T1000 (cell line): ENCODE measurements around the gene TYSND1.
"Not testable (repeated sequence)": the region's sequence is repeated elsewhere in the genome, so short reads cannot be mapped to it uniquely, and the experiment has no call there.

Experiments used
- DNase-seq: peaks from one replicate; lab custom pipeline; 2025; ENCODE audit warnings: mixed read lengths; lab: John Stamatoyannopoulos, UW

The TYSND1 gene

GRCh38 chr10:70135046-70135445 is 11.5 kb downstream of the TYSND1 start:
- DNase-seq: no peak

- DNase-seq: no peak
These were observed 14.1 kb downstream of the TYSND1 start, which contains the start of gene AIFM2 for GRCh38 chr10:70132098-70133029. AIFM2 (minus strand) TSS chr10:70132825; CDS start chr10:70124084, 8,741 bp downstream.

GRCh38 chr10:70131560-70131937 is 15.0 kb downstream of the TYSND1 start:
- no peak for DNase-seq

GRCh38 chr10:70130878-70131559 is 15.5 kb downstream of the TYSND1 start:
- DNase-seq: no peak

GRCh38 chr10:70126700-70127395 is 19.7 kb downstream of the TYSND1 start:
- DNase-seq: no peak

- no peak for DNase-seq
These were observed 20.5 kb downstream of the TYSND1 start for GRCh38 chr10:70125918-70126552.

- DNase-seq: no peak
These were observed 21.6 kb downstream of the TYSND1 start for GRCh38 chr10:70124918-70125317.

- DNase-seq: no peak
These were observed 22.1 kb downstream of the TYSND1 start for GRCh38 chr10:70124415-70124814.

- no peak for DNase-seq
These were observed 22.7 kb downstream of the TYSND1 start for GRCh38 chr10:70123817-70124216.

- DNase-seq: not testable (repeated sequence)
These were observed 23.3 kb downstream of the TYSND1 start for GRCh38 chr10:70123166-70123565.

GRCh38 chr10:70122742-70123141 is 23.8 kb downstream of the TYSND1 start:
- no peak for DNase-seq

GRCh38 chr10:70121281-70121949 is 25.1 kb downstream of the TYSND1 start:
- DNase-seq: no peak

- DNase-seq: no peak
These were observed 26.1 kb downstream of the TYSND1 start for GRCh38 chr10:70120417-70120816.

GRCh38 chr10:70119623-70120022 is 26.9 kb downstream of the TYSND1 start:
- DNase-seq: no peak

- no peak for DNase-seq
These were observed 27.3 kb downstream of the TYSND1 start for GRCh38 chr10:70119197-70119596.

- no peak for DNase-seq
These were observed 28.3 kb downstream of the TYSND1 start for GRCh38 chr10:70118196-70118595.

- no peak for DNase-seq
These were observed 28.9 kb downstream of the TYSND1 start for GRCh38 chr10:70117646-70118045.

- no peak for DNase-seq
These were observed 30.4 kb downstream of the TYSND1 start for GRCh38 chr10:70115948-70116682.

- no peak for DNase-seq
These were observed 31.6 kb downstream of the TYSND1 start for GRCh38 chr10:70114902-70115301.

- no peak for DNase-seq
These were observed 34.4 kb downstream of the TYSND1 start for GRCh38 chr10:70112071-70112470.

- no peak for DNase-seq
These were observed 35.0 kb downstream of the TYSND1 start for GRCh38 chr10:70111496-70111895.
